Liver (tissue), 9 donors: Measurements from ENCODE around the gene CELSR1. TPM values are rescaled to one million over a fixed set of nuclear protein-coding genes. Genes with fewer than 3 reads are reported as not detected.

Experiments
- DNase-seq: peaks from one replicate; pipeline ENCODE4 v3.0.0-alpha.2; 2017; ENCODE audit warnings: low spot score
- H3K27ac ChIP-seq, 2 donors: one replicate each; pipeline ENCODE4 v1.7.0; 2013; ENCODE audit warnings: inconsistent platforms in 2 of 2, low read length in 2 of 2, control low read depth in 1 of 2, low read depth in 1 of 2, mild to moderate bottlenecking in 1 of 2
- H3K27me3 ChIP-seq, 4 donors: one replicate each; pipeline versions ENCODE4 v1.6.1 to v1.7.0; 2013; ENCODE audit warnings: low read length in 3 of 4, inconsistent platforms in 1 of 4, mild to moderate bottlenecking in 1 of 4, moderate library complexity in 1 of 4; ENCODE audit not compliant: control insufficient read depth in 4 of 4, insufficient read depth in 4 of 4
- H3K36me3 ChIP-seq, 4 donors: one replicate each; pipeline versions ENCODE4 v1.6.1 to v1.7.0; 2013; ENCODE audit warnings: low read length in 3 of 4, mild to moderate bottlenecking in 3 of 4, low read depth in 1 of 4, moderate library complexity in 1 of 4; ENCODE audit not compliant: control insufficient read depth in 4 of 4, insufficient read depth in 3 of 4
- H3K4me1 ChIP-seq, 4 donors: one replicate each; pipeline versions ENCODE4 v1.6.1 to v1.7.0; 2013; ENCODE audit warnings: low read length in 3 of 4, mild to moderate bottlenecking in 3 of 4, moderate library complexity in 1 of 4; ENCODE audit not compliant: control insufficient read depth in 4 of 4, insufficient read depth in 4 of 4
- H3K4me3 ChIP-seq, 3 donors: one replicate each; pipeline versions ENCODE4 v1.6.1 to v1.7.0; 2013; ENCODE audit warnings: low read length in 3 of 3, control low read depth in 1 of 3, low read depth in 1 of 3, mild to moderate bottlenecking in 1 of 3
- H3K9ac ChIP-seq, 2 donors: one replicate each; pipeline ENCODE4 v1.7.0; 2013; ENCODE audit warnings: low read length in 2 of 2, mild to moderate bottlenecking in 2 of 2, moderate library complexity in 2 of 2, control low read depth in 1 of 2, low read depth in 1 of 2
- H3K9me3 ChIP-seq, 4 donors: one replicate each; pipeline versions ENCODE4 v1.6.1 to v1.7.0; 2013; ENCODE audit warnings: low read length in 3 of 4; ENCODE audit not compliant: control insufficient read depth in 4 of 4
- ATF3 ChIP-seq: IDR thresholded peaks from 2 replicates; pipeline ENCODE4 v1.6.1; 2016; ENCODE audit warnings: antibody characterized with exemption
- CTCF ChIP-seq: fragments of 150-350 bp; IDR thresholded peaks from 2 replicates; pipeline ENCODE4 v1.5.1; 2017; ENCODE audit warnings: improper control_type of control experiment, low read depth, low read length; ENCODE audit not compliant: missing input control
- EGR1 ChIP-seq, 2 donors: IDR thresholded peaks; 2 replicates each; pipeline ENCODE4 v1.6.1; 2016 to 2018; ENCODE audit warnings: antibody characterized with exemption in 2 of 2, low read depth in 2 of 2
- FOXA2 ChIP-seq: IDR thresholded peaks from 2 replicates; pipeline ENCODE4 v1.6.1; 2016; ENCODE audit warnings: antibody characterized with exemption
- GABPA ChIP-seq, 2 donors: IDR thresholded peaks in 1 of 2; conservative IDR thresholded peaks in 1 of 2; 2 replicates each; pipeline ENCODE4 v1.6.1; 2016; ENCODE audit warnings: antibody characterized with exemption in 2 of 2, mild to moderate bottlenecking in 1 of 2, moderate library complexity in 1 of 2
- HNF4A ChIP-seq, 2 donors: conservative IDR thresholded peaks; 2 replicates each; pipeline ENCODE4 v1.6.1; 2016; ENCODE audit warnings: antibody characterized with exemption in 2 of 2, mild to moderate bottlenecking in 2 of 2
- JUND ChIP-seq, 2 donors: IDR thresholded peaks; 2 replicates each; pipeline ENCODE4 v1.6.1; 2016; ENCODE audit warnings: antibody characterized with exemption in 2 of 2
- MAX ChIP-seq: IDR thresholded peaks from 2 replicates; pipeline ENCODE4 v1.6.1; 2016; ENCODE audit warnings: antibody characterized with exemption
- NR2F2 ChIP-seq: IDR thresholded peaks from 2 replicates; pipeline ENCODE4 v1.6.1; 2016; ENCODE audit warnings: antibody characterized with exemption
- REST ChIP-seq: IDR thresholded peaks from 2 replicates; pipeline ENCODE4 v1.6.1; 2016; ENCODE audit warnings: antibody characterized with exemption, mild to moderate bottlenecking
- SP1 ChIP-seq: IDR thresholded peaks from 2 replicates; pipeline ENCODE4 v1.6.1; 2018; ENCODE audit warnings: antibody characterized with exemption, mild to moderate bottlenecking
- TAF1 ChIP-seq: conservative IDR thresholded peaks from 2 replicates; pipeline ENCODE4 v1.6.1; 2016; ENCODE audit warnings: antibody characterized with exemption, mild to moderate bottlenecking
- WGBS: extraction: QIAGEN DNeasy Blood & Tissue Kit; methylation state at CpG from one replicate; pipeline ENCODE4 v1.1.7; 2013; 5-methylcytosine and 5-hydroxymethylcytosine counted together
- polyA plus RNA-seq, 2 donors: library from polyadenylated mRNA; stranded (reverse) in 1 of 2; unstranded in 1 of 2; fragments of 200-250 nt in 1 of 2; fragments of >200 nt in 1 of 2; fragmentation: Nextera tagmentation in 1 of 2; extraction: Ambion mirVana in 1 of 2; gene quantifications; one replicate each; pipeline versions ENCODE4 v1.2.1 to v1.2.3, GENCODE V29; 2013 to 2015
- total RNA-seq, 2 donors: library from RNA; depleted of rRNA; stranded (reverse); fragments of >200 nt; gene quantifications; one replicate each; pipeline ENCODE4 v1.2.3, GENCODE V29; 2014
- donor health status: healthy.
- donor health status: healthy.
- donor health status: healthy.
- donor health status: healthy.
- donor health status: healthy.

Gene CELSR1
- total and polyA plus RNA-seq, 4 donors: 0.37 to 1.6 (median 1.3) TPM

GRCh38 chr22:46464296-46464695 is 73.1 kb downstream of the CELSR1 start:
- DNase-seq: no peak
- H3K4me3 ChIP-seq: no peak overlapping the region
- no peak overlapping the region for H3K27ac ChIP-seq
- H3K36me3 ChIP-seq: no peaks in the 10 kb centered on the region
- no peaks in the 10 kb centered on the region for H3K9me3 ChIP-seq
- peaks cover 0 to 7% (median 2%) of the 10 kb centered on the region in 4 donors for H3K4me1 ChIP-seq
- H3K9ac ChIP-seq: no peak overlapping the region
- H3K27me3 ChIP-seq: no peaks in the 10 kb centered on the region
- WGBS: 94% methylated on average over 8 of the region's 8 CpGs
- TF ChIP-seq GABPA (IDR thresholded peaks at IDR 0.05 in 1 of 2, conservative IDR thresholded peaks at IDR 0.05 in 1 of 2) (no peak), REST (no peak), CTCF (no peak), TAF1 (no peak), FOXA2 (no peak), HNF4A (conservative IDR thresholded peaks at IDR 0.05) (no peak), ATF3 (no peak), SP1 (no peak), JUND (IDR thresholded peaks at IDR 0.05) (no peak), NR2F2 (no peak)

- Histone ChIP-seq H3K36me3 (no peaks in the 10 kb centered on the region), H3K27ac (no peak overlapping the region), H3K4me1 (peaks cover 0 to 7% (median 2%) of the 10 kb centered on the region in 4 donors), H3K9ac (no peak overlapping the region), H3K9me3 (no peaks in the 10 kb centered on the region), H3K27me3 (no peaks in the 10 kb centered on the region), H3K4me3 (no peak overlapping the region)
- TF ChIP-seq REST (no peak), HNF4A (conservative IDR thresholded peaks at IDR 0.05) (no peak), GABPA (IDR thresholded peaks at IDR 0.05 in 1 of 2, conservative IDR thresholded peaks at IDR 0.05 in 1 of 2) (no peak), MAX (no peak), NR2F2 (no peak), EGR1 (IDR thresholded peaks at IDR 0.05; ENCODE audit: low read depth in 2 of 2) (no peak), TAF1 (no peak)
- no peak for DNase-seq
- WGBS: 96% methylated on average over 70 of the region's 70 CpGs
Observed at GRCh38 chr22:46463435-46464227, 73.8 kb downstream of the CELSR1 start.
